IMR-90 (cell line): ENCODE data around the gene SERPIND1. TPM values are rescaled to one million over a fixed set of nuclear protein-coding genes. Genes with fewer than 3 reads are reported as not detected.

Source experiments
- ATAC-seq: fragments of 200-7000 bp; cut with Tn5 transposase; 2 replicates; pipeline ENCODE4 v1.9.1; 2020; ENCODE audit warnings: low read depth, mild to moderate bottlenecking, moderate library complexity
- BruUV-seq: library from RNA; stranded (reverse); fragments of 400-500 nt; replicated peaks from 2 replicates; lab custom pipeline; 2021; lab: Mats Ljungman, UMichigan
- CTCF ChIA-PET: fragments of 300-600 bp; formaldehyde crosslinking; extraction: SDS; loops from one replicate; lab custom pipeline; 2021; ENCODE audit warnings: antibody characterized with exemption; lab: Yijun Ruan, JAX
- POLR2A ChIA-PET: fragments of 300-600 bp; sonication (Branson Sonifier 250); formaldehyde crosslinking; loops from one replicate; lab custom pipeline; 2022; ENCODE audit warnings: antibody characterized with exemption; ENCODE audit not compliant: unreplicated experiment; lab: Charles Lee
- DNase-seq: peaks from one replicate; pipeline ENCODE4 v3.0.0; 2013
- H2AFZ ChIP-seq: replicated peaks from 2 replicates; pipeline ENCODE3; 2013; ENCODE audit warnings: low read length, mild to moderate bottlenecking; ENCODE audit not compliant: poor library complexity
- H2AK5ac ChIP-seq: 2 replicates; pipeline ENCODE4 v1.6.1; 2013; ENCODE audit warnings: low read depth, low read length, inconsistent platforms
- H2AK9ac ChIP-seq: replicated peaks from 2 replicates; pipeline ENCODE3; 2013; ENCODE audit warnings: mild to moderate bottlenecking, low read depth, low read length, moderate library complexity; ENCODE audit not compliant: poor library complexity
- H2BK120ac ChIP-seq: 2 replicates; pipeline ENCODE4 v1.6.1; 2013; ENCODE audit warnings: low read depth, low read length, inconsistent platforms
- H2BK15ac ChIP-seq: 3 replicates; pipeline ENCODE4 v1.6.1; 2013; ENCODE audit warnings: low read depth, low read length, inconsistent platforms
- H2BK20ac ChIP-seq: 2 replicates; pipeline ENCODE4 v1.6.1; 2013; ENCODE audit warnings: low read depth, mild to moderate bottlenecking, inconsistent platforms, low read length, moderate library complexity
- H2BK5ac ChIP-seq: 2 replicates; pipeline ENCODE4 v1.6.1; 2013; ENCODE audit warnings: mild to moderate bottlenecking, low read depth, low read length, inconsistent platforms; ENCODE audit not compliant: poor library complexity, severe bottlenecking
- H3K14ac ChIP-seq: replicated peaks from 2 replicates; pipeline ENCODE4 v1.6.1; 2013; ENCODE audit warnings: low read depth, low read length, inconsistent platforms
- H3K18ac ChIP-seq: 2 replicates; pipeline ENCODE4 v1.6.1; 2013; ENCODE audit warnings: low read depth, low read length, control low read depth
- H3K23ac ChIP-seq: 2 replicates; pipeline ENCODE4 v1.6.1; 2013; ENCODE audit warnings: low read depth, low read length, inconsistent platforms
- H3K27ac ChIP-seq: 2 replicates; pipeline ENCODE4 v1.5.1; 2013; ENCODE audit warnings: mild to moderate bottlenecking, control low read depth, low read length; ENCODE audit not compliant: insufficient read depth
- H3K27me3 ChIP-seq: 2 replicates; pipeline ENCODE4 v1.6.1; 2013; ENCODE audit warnings: low read length; ENCODE audit not compliant: control insufficient read depth, insufficient read depth
- H3K36me3 ChIP-seq: 2 replicates; pipeline ENCODE4 v1.6.1; 2013; ENCODE audit warnings: low read length, mixed read lengths; ENCODE audit not compliant: control insufficient read depth, insufficient read depth
- H3K4ac ChIP-seq: 2 replicates; pipeline ENCODE4 v1.6.1; 2013; ENCODE audit warnings: low read depth, low read length, inconsistent platforms
- H3K4me1 ChIP-seq: 2 replicates; pipeline ENCODE4 v1.6.1; 2013; ENCODE audit warnings: low read length, mixed read lengths; ENCODE audit not compliant: control insufficient read depth, insufficient read depth
- H3K4me2 ChIP-seq: 2 replicates; pipeline ENCODE4 v1.6.1; 2013; ENCODE audit warnings: low read depth, mild to moderate bottlenecking, control low read depth, low read length, moderate library complexity
- H3K4me3 ChIP-seq: 2 replicates; pipeline ENCODE4 v1.5.1; 2013; ENCODE audit warnings: low read depth, mild to moderate bottlenecking, control low read depth, low read length, moderate library complexity; ENCODE audit not compliant: insufficient read depth
- H3K56ac ChIP-seq: 2 replicates; pipeline ENCODE4 v1.6.1; 2013; ENCODE audit warnings: low read length, inconsistent platforms; ENCODE audit not compliant: insufficient read depth; ENCODE audit errors: extremely low read depth
- H3K79me1 ChIP-seq, 2 experiments: 2 replicates each; pipeline ENCODE4 v1.6.1; 2013; ENCODE audit warnings: low read length in 2 of 2, inconsistent platforms in 1 of 2, low read depth in 1 of 2
- H3K9ac ChIP-seq: 2 replicates; pipeline ENCODE4 v1.6.1; 2013; ENCODE audit warnings: low read depth, low read length, control low read depth
- H3K9me1 ChIP-seq: 2 replicates; pipeline ENCODE4 v1.6.1; 2013; ENCODE audit warnings: low read length, inconsistent platforms; ENCODE audit not compliant: insufficient read depth
- H3K9me3 ChIP-seq: 2 replicates; pipeline ENCODE4 v1.6.1; 2013; ENCODE audit warnings: low read length; ENCODE audit not compliant: control insufficient read depth, insufficient read depth
- H4K20me1 ChIP-seq: 2 replicates; pipeline ENCODE4 v1.6.1; 2013; ENCODE audit warnings: low read length, inconsistent platforms; ENCODE audit not compliant: insufficient read depth
- H4K5ac ChIP-seq: 2 replicates; pipeline ENCODE4 v1.6.1; 2013; ENCODE audit warnings: mild to moderate bottlenecking, low read depth, low read length, control low read depth
- H4K8ac ChIP-seq, 2 experiments: 2 replicates each; pipeline ENCODE4 v1.6.1; 2013; ENCODE audit warnings: low read depth in 2 of 2, low read length in 2 of 2, control low read depth in 1 of 2, inconsistent platforms in 1 of 2
- H4K91ac ChIP-seq: 2 replicates; pipeline ENCODE4 v1.6.1; 2013; ENCODE audit warnings: low read depth, low read length, inconsistent platforms; ENCODE audit not compliant: insufficient read depth
- BHLHE40 ChIP-seq: fragments of 150-350 bp; IDR thresholded peaks from 2 replicates; pipeline ENCODE4 v1.6.1; 2016; ENCODE audit warnings: mild to moderate bottlenecking, low read depth, low read length
- CEBPB ChIP-seq: IDR thresholded peaks from 2 replicates; pipeline ENCODE4 v1.6.1; 2012; ENCODE audit warnings: low read depth, low read length, improper control_type of control experiment
- CHD1 ChIP-seq: IDR thresholded peaks from 2 replicates; pipeline ENCODE4 v1.6.1; 2012; ENCODE audit warnings: low read depth, low read length, improper control_type of control experiment
- CTCF ChIP-seq: conservative IDR thresholded peaks from 2 replicates; pipeline ENCODE4 v1.5.1; 2012; ENCODE audit warnings: mild to moderate bottlenecking, low read depth, low read length, improper control_type of control experiment
- ELK1 ChIP-seq: fragments of 150-350 bp; IDR thresholded peaks from 2 replicates; pipeline ENCODE4 v1.6.1; 2016; ENCODE audit warnings: low read depth, mild to moderate bottlenecking, low read length, moderate library complexity, borderline replicate concordance
- FOS ChIP-seq: fragments of 150-350 bp; IDR thresholded peaks from 2 replicates; pipeline ENCODE4 v1.6.1; 2016; ENCODE audit warnings: low read depth, low read length
- MAFK ChIP-seq: IDR thresholded peaks from 2 replicates; pipeline ENCODE4 v1.6.1; 2012; ENCODE audit warnings: low read depth, low read length, improper control_type of control experiment
- MAZ ChIP-seq: IDR thresholded peaks from 2 replicates; pipeline ENCODE4 v1.6.1; 2012; ENCODE audit warnings: low read depth, mild to moderate bottlenecking, low read length, improper control_type of control experiment, moderate library complexity, borderline replicate concordance
- MXI1 ChIP-seq: IDR thresholded peaks from 2 replicates; pipeline ENCODE4 v1.6.1; 2012; ENCODE audit warnings: low read depth, mild to moderate bottlenecking, low read length, moderate library complexity, borderline replicate concordance
- NFE2L2 ChIP-seq: fragments of 150-350 bp; IDR thresholded peaks from 2 replicates; pipeline ENCODE4 v1.6.1; 2016; ENCODE audit warnings: low read depth, mild to moderate bottlenecking, low read length
- POLR2A ChIP-seq: IDR thresholded peaks from 2 replicates; pipeline ENCODE4 v1.6.1; 2012; ENCODE audit warnings: mild to moderate bottlenecking, low read depth, low read length
- RAD21 ChIP-seq: IDR thresholded peaks from 2 replicates; pipeline ENCODE4 v1.6.1; 2012; ENCODE audit warnings: low read length, improper control_type of control experiment
- RCOR1 ChIP-seq: IDR thresholded peaks from 2 replicates; pipeline ENCODE4 v1.6.1; 2012; ENCODE audit warnings: mild to moderate bottlenecking, low read length, improper control_type of control experiment; ENCODE audit not compliant: insufficient replicate concordance
- RFX5 ChIP-seq: IDR thresholded peaks from 2 replicates; pipeline ENCODE4 v1.8.0; 2012; ENCODE audit warnings: low read depth, mild to moderate bottlenecking, low read length, moderate library complexity
- SMC3 ChIP-seq: fragments of 150-350 bp; IDR thresholded peaks from 2 replicates; pipeline ENCODE4 v1.6.1; 2016; ENCODE audit warnings: low read depth, mild to moderate bottlenecking, antibody characterized with exemption, low read length, moderate library complexity
- USF2 ChIP-seq: fragments of 150-350 bp; IDR thresholded peaks from 2 replicates; pipeline ENCODE4 v1.6.1; 2017; ENCODE audit warnings: mild to moderate bottlenecking, antibody characterized with exemption, low read length, low read depth
- WGBS, 2 experiments: methylation state at CpG; one replicate each; pipeline versions ENCODE4 v1.1.5 to v1.1.7; 2013; ENCODE audit warnings: missing lambda C conversion rate in 2 of 2; ENCODE audit not compliant: insufficient read length in 1 of 2; ENCODE audit errors: extremely low coverage in 2 of 2; 5-methylcytosine and 5-hydroxymethylcytosine counted together
- dilution Hi-C: fragments of 300-500 bp; cut with HindIII; formaldehyde crosslinking; loops from one replicate; pipeline ENCODE4 v1.14.3; 2018; ENCODE audit warnings: low sequenced_read_pairs; ENCODE audit not compliant: unreplicated experiment
- in situ Hi-C: fragments of 300-500 bp; cut with MboI; formaldehyde crosslinking; loops from 3 replicates; pipeline ENCODE4 v1.14.3; 2019; ENCODE audit warnings: low sequenced_read_pairs, inconsistent platforms, mixed read lengths
- intact Hi-C: fragments of 100-400 bp; cut with micrococcal nuclease; formaldehyde crosslinking; loops from 2 replicates; pipeline ENCODE4 v1.10.0; 2022
- polyA plus RNA-seq, 3 experiments: library from polyadenylated mRNA; depleted of rRNA; stranded (reverse); fragments of >200 nt; gene quantifications; 2 replicates each; pipeline ENCODE4 v1.2.3, GENCODE V29; 2012; ENCODE audit warnings: low replicate concordance in 1 of 3
- total RNA-seq: library from RNA; depleted of rRNA; stranded (reverse); fragments of >200 nt; gene quantifications from 2 replicates; pipeline ENCODE4 v1.2.3, GENCODE V29; 2012

Gene SERPIND1
- total and polyA plus RNA-seq, 2 of the 4 experiments (the other 2 are of a cell fraction): 0.12 TPM; not detected in 1

- Histone ChIP-seq H2BK20ac (no peak overlapping the region), H4K91ac (no peak overlapping the region), H2AFZ (no peak overlapping the region), H3K23ac (no peak overlapping the region), H2BK15ac (no peak overlapping the region), H3K79me1 (no peaks in the 10 kb centered on the region; a peak in 2 of 4 replicates), H4K20me1 (no peaks in the 10 kb centered on the region), H3K56ac (no peak overlapping the region), H4K5ac (no peak overlapping the region), H3K4me3 (no peak overlapping the region), H3K9me3 (no peaks in the 10 kb centered on the region), H3K14ac (no peak overlapping the region), H3K4ac (no peak overlapping the region), H3K9me1 (no peaks in the 10 kb centered on the region; the same call in 1 of the 2 replicates), H4K8ac (no peak overlapping the region), H2BK120ac (no peak overlapping the region), H3K36me3 (peaks cover 38% of the 10 kb centered on the region), H3K9ac (no peak overlapping the region), H2AK5ac (no peak overlapping the region), H3K18ac (no peak overlapping the region), H3K4me2 (no peak overlapping the region), H3K4me1 (no peaks in the 10 kb centered on the region), H3K27ac (no peak overlapping the region), H2AK9ac (no peak overlapping the region), H2BK5ac (no peak overlapping the region), H3K27me3 (no peaks in the 10 kb centered on the region)
- no peak for TF ChIP-seq MAZ
- TF ChIP-seq RCOR1: no peak
- TF ChIP-seq RAD21: no peak
- no peak for TF ChIP-seq NFE2L2
- TF ChIP-seq POLR2A: no peak
- TF ChIP-seq FOS: no peak
- TF ChIP-seq RFX5: no peak
- TF ChIP-seq MAFK: no peak
- TF ChIP-seq CEBPB: no peak
- no peak for TF ChIP-seq CHD1
- TF ChIP-seq USF2: no peak
- no peak for TF ChIP-seq MXI1
- TF ChIP-seq BHLHE40: no peak
- no peak for TF ChIP-seq CTCF
- TF ChIP-seq SMC3: no peak
- TF ChIP-seq ELK1: no peak
- 100% methylated on average over 2 of the region's 9 CpGs; no CpG with 5 or more reads in 1 of the 2 experiments for WGBS, 2 experiments
- intact Hi-C loops: no loop called here
- POLR2A ChIA-PET: no interaction called here
- in situ Hi-C loops: no loop called here
- CTCF ChIA-PET: interaction anchor here (0.6 kb wide), 2 partner anchors 11 to 198 kb away, joined by 4 read pairs; no protein-coding TSS in a partner anchor
- no TSS peak for BruUV-seq
- no peak for DNase-seq
- dilution Hi-C loops: no loop called here
- ATAC-seq: no peak
Observed at GRCh38 chr22:20815477-20816050, 41.7 kb downstream of the SERPIND1 start.
